ENCODE measurements around the gene HK2.
A peak's percentile ranks its signal among the peaks of the same experiment; 100 is the strongest.
"Not testable (repeated sequence)": the region's sequence is repeated elsewhere in the genome, so short reads cannot be mapped to it uniquely, and the experiment has no call there.

Gene HK2

GRCh38 chr2:74847070-74847858 is 13.3 kb downstream of the HK2 start:
- H3K4me3 ChIP-seq (ENCODE audit: low read depth, low read length): no peak overlapping the region
- TF ChIP-seq POLR2A (IDR thresholded peaks at IDR 0.05; ENCODE audit: extremely low read depth, insufficient read length) (no peak), MYC (IDR thresholded peaks at IDR 0.05; ENCODE audit: low read depth, low read length) (no peak)
- DNase-seq (ENCODE audit: low read depth): peak; percentile 41

GRCh38 chr2:74849228-74849892 is 15.4 kb downstream of the HK2 start:
- peak; percentile 92 for DNase-seq (ENCODE audit: low read depth)
- TF ChIP-seq CTCF (IDR thresholded peaks at IDR 0.05; ENCODE audit: low read depth, low read length) (no peak), MAX (IDR thresholded peaks at IDR 0.05; ENCODE audit: low read depth, low read length) (peak; percentile 58), POLR2A (IDR thresholded peaks at IDR 0.05; ENCODE audit: extremely low read depth, insufficient read length) (no peak), MYC (IDR thresholded peaks at IDR 0.05; ENCODE audit: low read depth, low read length) (peak; percentile 63)
- H3K4me3 ChIP-seq (ENCODE audit: low read depth, low read length): peak overlapping the region; percentile 30

- DNase-seq (ENCODE audit: low read depth): no peak
- no peak overlapping the region for H3K4me3 ChIP-seq (ENCODE audit: low read depth, low read length)
- TF ChIP-seq CTCF (IDR thresholded peaks at IDR 0.05; ENCODE audit: low read depth, low read length) (no peak), MYC (IDR thresholded peaks at IDR 0.05; ENCODE audit: low read depth, low read length) (no peak), POLR2A (IDR thresholded peaks at IDR 0.05; ENCODE audit: extremely low read depth, insufficient read length) (no peak), MAX (IDR thresholded peaks at IDR 0.05; ENCODE audit: low read depth, low read length) (no peak)
Observed at GRCh38 chr2:74850496-74851190, 16.7 kb downstream of the HK2 start.

GRCh38 chr2:74851191-74851566 is 17.3 kb downstream of the HK2 start:
- no peak overlapping the region for H3K4me3 ChIP-seq (ENCODE audit: low read depth, low read length)
- no peak for DNase-seq (ENCODE audit: low read depth)
- TF ChIP-seq CTCF (IDR thresholded peaks at IDR 0.05; ENCODE audit: low read depth, low read length) (no peak), MYC (IDR thresholded peaks at IDR 0.05; ENCODE audit: low read depth, low read length) (no peak), MAX (IDR thresholded peaks at IDR 0.05; ENCODE audit: low read depth, low read length) (no peak)

- not testable (repeated sequence) for H3K4me3 ChIP-seq (ENCODE audit: low read depth, low read length); DNase-seq (ENCODE audit: low read depth)
Observed at GRCh38 chr2:74853360-74853759, 19.4 kb downstream of the HK2 start.

GRCh38 chr2:74854401-74854800 is 20.5 kb downstream of the HK2 start:
- TF ChIP-seq CTCF (IDR thresholded peaks at IDR 0.05; ENCODE audit: low read depth, low read length) (no peak), POLR2A (IDR thresholded peaks at IDR 0.05; ENCODE audit: extremely low read depth, insufficient read length) (no peak), MAX (IDR thresholded peaks at IDR 0.05; ENCODE audit: low read depth, low read length) (no peak), MYC (IDR thresholded peaks at IDR 0.05; ENCODE audit: low read depth, low read length) (no peak)
- H3K4me3 ChIP-seq (ENCODE audit: low read depth, low read length): no peak overlapping the region
- no peak for DNase-seq (ENCODE audit: low read depth)

- DNase-seq (ENCODE audit: low read depth); H3K4me3 ChIP-seq (ENCODE audit: low read depth, low read length): not testable (repeated sequence)
Observed at GRCh38 chr2:74855114-74855707, 21.3 kb downstream of the HK2 start.

Data from NB4 (cell line).